Measurements from ENCODE around the gene FAM193A.

DNA sequence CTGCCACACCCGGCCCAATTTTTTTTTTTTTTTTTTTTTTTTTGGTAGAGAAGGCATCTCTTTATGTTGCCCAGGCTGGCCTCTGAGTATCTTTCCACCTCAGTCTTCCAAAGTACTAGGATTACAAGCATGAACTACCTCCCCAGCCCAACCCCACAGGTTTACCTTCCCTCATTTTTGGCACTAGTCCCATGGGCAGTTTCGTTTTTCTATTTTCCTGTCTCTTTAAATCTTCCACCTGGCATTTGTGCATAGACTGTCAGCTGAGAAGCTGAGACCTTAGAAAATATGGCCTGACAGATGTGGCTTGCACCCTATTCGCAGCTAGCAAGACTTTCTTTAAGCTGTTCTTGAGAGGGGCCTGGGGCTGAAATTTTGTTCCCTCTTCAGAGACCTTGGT, 191.8 kb downstream of the FAM193A start:
- TF ChIP-seq POLR2AphosphoS5 (IDR thresholded peaks at IDR 0.05; ENCODE audit: borderline replicate concordance, low read depth, low read length), result no peak
- TF ChIP-seq EZH2 (IDR thresholded peaks at IDR 0.05), result no peak

All from SK-N-MC (cell line).